Hepatocyte (in vitro differentiated cells): ENCODE measurements around the gene SUMO3.

ENCODE experiments used
- EZH2phosphoT487 ChIP-seq: fragments of 200-600 bp; sonication (generic); IDR thresholded peaks from one replicate; pipeline ENCODE4 v1.6.1; 2018; ENCODE audit warnings: antibody characterized with exemption, mild to moderate bottlenecking, low read depth, moderate library complexity; ENCODE audit not compliant: unreplicated experiment, severe bottlenecking
- TF ChIP-seq, protein P1 (sequence below): fragments of 200-600 bp; sonication (generic); IDR thresholded peaks from 2 replicates; pipeline ENCODE4 v1.5.1; 2016; ENCODE audit warnings: antibody characterized with exemption, mild to moderate bottlenecking; ENCODE audit not compliant: poor library complexity

DNA sequence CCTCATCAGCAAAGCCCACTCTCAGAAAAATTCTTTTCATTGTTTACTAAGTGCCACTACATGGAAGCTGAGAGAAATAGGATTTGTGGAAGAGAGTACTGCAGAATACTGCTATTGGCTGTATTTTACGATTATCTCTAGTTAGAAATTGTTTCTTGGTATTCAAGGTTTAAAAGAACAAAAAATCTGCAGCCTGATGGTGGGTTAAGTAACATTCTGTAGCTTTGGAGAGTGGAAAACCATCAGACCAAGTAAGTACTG lies 28.3 kb upstream of the SUMO3 start:
- no peak for TF ChIP-seq EZH2phosphoT487
- TF ChIP-seq, protein P1, sequence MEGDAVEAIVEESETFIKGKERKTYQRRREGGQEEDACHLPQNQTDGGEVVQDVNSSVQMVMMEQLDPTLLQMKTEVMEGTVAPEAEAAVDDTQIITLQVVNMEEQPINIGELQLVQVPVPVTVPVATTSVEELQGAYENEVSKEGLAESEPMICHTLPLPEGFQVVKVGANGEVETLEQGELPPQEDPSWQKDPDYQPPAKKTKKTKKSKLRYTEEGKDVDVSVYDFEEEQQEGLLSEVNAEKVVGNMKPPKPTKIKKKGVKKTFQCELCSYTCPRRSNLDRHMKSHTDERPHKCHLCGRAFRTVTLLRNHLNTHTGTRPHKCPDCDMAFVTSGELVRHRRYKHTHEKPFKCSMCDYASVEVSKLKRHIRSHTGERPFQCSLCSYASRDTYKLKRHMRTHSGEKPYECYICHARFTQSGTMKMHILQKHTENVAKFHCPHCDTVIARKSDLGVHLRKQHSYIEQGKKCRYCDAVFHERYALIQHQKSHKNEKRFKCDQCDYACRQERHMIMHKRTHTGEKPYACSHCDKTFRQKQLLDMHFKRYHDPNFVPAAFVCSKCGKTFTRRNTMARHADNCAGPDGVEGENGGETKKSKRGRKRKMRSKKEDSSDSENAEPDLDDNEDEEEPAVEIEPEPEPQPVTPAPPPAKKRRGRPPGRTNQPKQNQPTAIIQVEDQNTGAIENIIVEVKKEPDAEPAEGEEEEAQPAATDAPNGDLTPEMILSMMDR: no peak
